Measurements from ENCODE around the gene SSRP1.

SSRP1 gene

GRCh38 chr11:57313788-57314135, 21.9 kb downstream of the SSRP1 start:
- no peak for DNase-seq

DNA sequence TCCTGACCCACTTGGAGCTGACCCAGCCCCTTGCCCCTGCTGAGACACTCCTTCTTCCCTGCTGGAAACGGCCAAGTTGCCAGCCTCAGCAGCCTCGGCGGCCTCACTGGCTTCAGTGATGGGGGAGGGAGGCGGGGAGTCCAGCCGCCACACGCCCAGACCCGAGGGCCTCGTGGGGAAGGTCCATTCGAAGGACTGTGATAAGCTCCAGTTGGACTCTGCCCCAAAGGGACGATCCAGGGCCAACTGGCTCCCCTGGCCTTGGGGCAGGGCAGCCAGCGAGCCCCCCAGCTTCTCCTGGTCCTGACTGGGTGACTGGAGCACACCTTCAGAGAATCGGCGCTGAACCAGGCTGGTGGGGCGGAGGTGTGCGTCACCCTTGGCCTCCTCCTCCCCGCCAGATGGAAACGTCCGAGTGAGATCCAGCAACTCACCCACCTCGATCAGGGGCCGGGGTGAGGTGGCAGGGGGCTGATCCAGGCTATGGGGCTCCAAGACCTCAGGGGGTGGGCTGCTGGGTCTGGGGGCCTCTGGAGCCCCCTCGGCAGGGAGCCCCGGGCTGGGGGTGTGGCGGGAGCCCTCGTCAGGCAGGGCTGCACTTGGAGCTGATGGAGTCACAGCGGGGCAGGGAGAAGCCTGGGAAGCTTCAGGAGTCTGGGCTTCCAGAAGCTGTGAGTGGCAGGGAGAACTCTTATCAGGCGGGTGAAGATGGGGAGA, 22.5 kb downstream of the SSRP1 start:
- no peak for DNase-seq

DNA sequence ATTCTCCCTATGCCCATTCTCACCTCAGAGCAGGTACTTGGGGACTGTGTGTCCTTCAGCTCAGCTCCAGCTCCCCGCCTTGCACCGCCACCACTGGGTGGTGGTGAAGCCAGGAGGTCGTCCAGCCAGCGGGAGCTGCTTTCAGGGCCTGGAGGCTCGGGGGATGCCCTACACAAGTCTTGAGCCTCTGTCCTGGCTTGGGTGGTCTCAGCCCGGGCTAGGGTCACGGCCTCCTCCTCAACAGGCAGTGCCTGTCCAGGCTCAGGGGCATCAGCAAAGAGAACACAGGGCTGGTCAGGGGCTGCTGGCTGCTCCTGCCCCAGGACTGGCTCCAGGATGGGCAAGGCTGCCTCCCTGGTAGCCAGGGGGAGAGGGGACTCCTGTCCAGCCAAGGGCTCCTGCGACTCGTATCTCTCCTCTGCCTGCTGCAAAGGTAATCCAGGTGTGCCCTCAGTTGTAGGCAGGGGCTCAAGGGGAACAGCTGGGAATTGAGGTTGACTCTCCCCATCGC, 23.1 kb downstream of the SSRP1 start:
- no peak for DNase-seq

GRCh38 chr11:57311109-57311936, 24.4 kb downstream of the SSRP1 start:
- peak; percentile 77 for DNase-seq

- no peak for DNase-seq
Observed at GRCh38 chr11:57310630-57311086, 25.0 kb downstream of the SSRP1 start.

GRCh38 chr11:57310091-57310490, 25.6 kb downstream of the SSRP1 start:
- no peak for DNase-seq

- no peak for DNase-seq
Observed at GRCh38 chr11:57309106-57310059, 26.3 kb downstream of the SSRP1 start.

- DNase-seq: no peak
Observed at GRCh38 chr11:57308426-57309060, 27.1 kb downstream of the SSRP1 start.

GRCh38 chr11:57307666-57308270, 27.9 kb downstream of the SSRP1 start:
- no peak for DNase-seq

GRCh38 chr11:57306940-57307565, 28.6 kb downstream of the SSRP1 start:
- DNase-seq: no peak

- no peak for DNase-seq
Observed at GRCh38 chr11:57306161-57306876, 29.4 kb downstream of the SSRP1 start.

GRCh38 chr11:57305523-57305922, 30.2 kb downstream of the SSRP1 start:
- no peak for DNase-seq

- DNase-seq: no peak
Observed at GRCh38 chr11:57303990-57304579, 31.6 kb downstream of the SSRP1 start.

DNA sequence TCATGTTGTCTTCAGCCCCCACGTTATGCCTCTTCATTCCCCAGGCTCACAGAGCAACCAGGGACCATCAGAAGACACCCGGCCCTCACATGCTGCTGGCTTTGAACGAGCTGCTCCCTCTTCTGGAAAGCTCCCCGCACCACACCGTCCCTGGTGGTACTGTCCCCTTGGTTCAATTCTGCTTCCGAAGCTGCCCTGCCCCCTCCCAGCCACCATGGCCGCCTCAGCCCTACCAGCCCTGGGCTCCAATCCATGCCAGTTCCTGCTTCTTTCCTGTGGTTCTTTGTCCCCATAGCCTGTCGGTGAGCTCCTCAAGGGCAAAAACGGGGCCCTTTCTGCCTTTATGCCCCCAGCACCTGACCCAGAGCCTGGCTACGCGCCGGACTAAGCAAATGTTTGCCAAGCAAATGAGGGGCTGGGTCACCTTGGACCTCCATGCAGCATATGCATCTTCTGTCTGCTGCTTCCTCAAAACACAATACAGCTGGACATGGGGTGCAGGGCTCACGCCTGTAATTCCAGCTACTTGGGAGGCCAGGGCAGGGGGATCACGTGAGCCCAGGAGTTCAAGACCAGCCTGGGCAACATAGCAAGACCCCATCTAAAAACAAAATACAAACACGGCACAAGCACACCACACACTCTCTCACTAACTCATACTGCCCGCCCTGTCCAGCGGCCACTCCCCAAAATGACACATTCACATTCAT, 32.3 kb downstream of the SSRP1 start:
- DNase-seq: no peak

DNA sequence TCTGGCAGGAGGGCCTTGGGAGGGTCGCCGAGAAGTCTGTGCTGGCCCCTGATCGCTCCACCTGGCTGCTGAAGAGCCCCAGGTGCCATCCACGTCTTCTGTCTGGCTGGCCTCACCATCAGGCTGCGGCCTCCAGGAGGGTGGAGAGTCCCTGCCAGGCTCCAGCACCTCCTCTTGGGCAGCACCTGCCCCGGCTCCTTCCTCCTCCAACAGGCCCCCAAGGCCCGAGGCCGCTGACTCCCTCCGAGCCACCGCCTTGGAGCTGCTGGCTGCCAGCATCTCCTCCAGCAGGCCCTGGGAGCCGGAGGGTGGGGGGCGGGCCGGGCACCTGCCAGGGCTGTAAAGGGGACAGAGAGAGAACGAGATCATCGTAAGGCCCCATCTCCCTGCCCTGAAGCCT, 33.2 kb downstream of the SSRP1 start:
- DNase-seq: no peak

- no peak for DNase-seq
Observed at GRCh38 chr11:57301711-57302423, 33.8 kb downstream of the SSRP1 start.

DNA sequence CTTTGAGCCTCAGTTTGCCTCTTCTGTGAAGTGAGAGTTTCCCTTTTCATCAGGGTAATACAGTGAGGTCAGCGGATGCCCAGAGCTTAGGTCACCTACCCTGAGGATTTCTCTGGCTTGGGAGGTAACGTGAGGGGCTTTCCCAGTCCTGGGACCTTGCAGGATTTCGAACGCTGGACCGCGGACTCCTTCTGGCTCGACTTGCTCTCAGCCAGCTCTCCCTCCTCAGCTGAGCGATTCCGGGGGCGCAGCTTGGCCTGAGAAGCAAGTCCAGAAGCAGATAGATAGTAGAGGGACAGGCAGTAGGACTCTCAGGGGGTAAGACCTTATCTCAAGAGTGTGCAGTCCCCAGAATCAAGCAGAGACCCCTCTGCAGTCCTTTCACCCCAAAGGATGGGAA, 34.9 kb downstream of the SSRP1 start:
- DNase-seq: no peak

DNA sequence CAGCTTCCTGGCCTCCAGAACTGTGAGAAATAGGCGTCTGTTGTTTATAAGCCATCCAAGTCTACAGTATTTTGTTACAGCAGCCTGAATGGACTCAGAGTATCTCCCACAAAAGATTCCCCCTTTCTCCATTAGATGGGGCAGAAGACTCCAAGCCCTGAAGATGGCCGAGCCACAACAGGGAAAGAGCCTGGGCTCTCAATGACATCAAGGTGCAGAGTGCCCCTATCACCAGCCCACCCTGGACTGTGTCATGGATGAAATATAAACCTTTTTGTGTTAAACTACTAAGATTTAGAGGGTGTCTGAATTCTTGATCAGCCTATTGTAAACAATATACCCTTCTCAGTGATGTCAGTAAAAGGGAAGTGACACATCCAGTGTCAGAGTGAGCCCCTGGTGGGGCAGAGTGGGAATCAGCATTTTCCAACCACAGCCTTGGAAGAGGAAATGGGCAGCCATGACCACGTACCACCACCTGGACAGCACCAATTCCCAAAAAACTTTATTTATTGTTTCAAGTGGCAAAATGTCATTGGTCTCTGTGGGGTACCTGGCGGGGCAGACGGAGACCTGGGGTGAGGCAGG, 36.4 kb downstream of the SSRP1 start:
- DNase-seq: no peak

DNA sequence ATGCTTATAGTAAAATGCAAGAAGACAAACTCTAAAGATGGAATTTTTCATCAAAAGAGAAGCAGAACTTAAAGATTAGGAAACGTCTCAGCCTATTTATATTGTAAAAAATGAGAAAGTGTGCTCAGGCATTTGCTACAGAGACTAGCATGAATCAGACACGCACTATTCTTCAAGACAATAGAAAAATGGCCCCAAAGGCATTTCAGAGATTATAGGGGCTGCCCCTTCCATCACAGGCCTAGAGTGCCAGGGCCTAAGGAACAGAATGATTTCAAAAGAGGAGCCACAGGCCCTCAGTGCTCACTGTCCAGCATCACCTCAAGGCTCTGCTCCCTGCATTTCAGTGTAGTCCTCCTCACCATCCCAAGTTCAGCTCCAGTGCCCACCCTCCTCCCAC, 38.5 kb downstream of the SSRP1 start:
- DNase-seq: no peak
